GM20431 (cell line): ENCODE data around the gene CAMK4.

Experiments used
- in situ Hi-C: fragments of 300-500 bp; cut with MseI, MboI; formaldehyde crosslinking; loops from one replicate; pipeline ENCODE4 v1.15.0; 2020; ENCODE audit warnings: low sequenced_read_pairs; ENCODE audit not compliant: unreplicated experiment

The CAMK4 gene

GRCh38 chr5:111512375-111513130 is 288.4 kb downstream of the CAMK4 start, which contains the start of gene STARD4:
Gene STARD4, minus strand, starts transcription at chr5:111512535. Its CDS starts 5,102 bp downstream, at chr5:111507433.
- in situ Hi-C loops = no loop called here

GRCh38 chr5:111513131-111513520 is 288.9 kb downstream of the CAMK4 start:
- in situ Hi-C loops = no loop called here

- in situ Hi-C loops = no loop called here
These were observed 289.9 kb downstream of the CAMK4 start for GRCh38 chr5:111514087-111514486.

- in situ Hi-C loops = no loop called here
These were observed 293.8 kb downstream of the CAMK4 start for GRCh38 chr5:111517853-111518501.

- in situ Hi-C loops = no loop called here
These were observed 294.6 kb downstream of the CAMK4 start for GRCh38 chr5:111518777-111519176.

GRCh38 chr5:111520908-111521307 is 296.7 kb downstream of the CAMK4 start:
- in situ Hi-C loops = no loop called here

- in situ Hi-C loops = no loop called here
These were observed 303.9 kb downstream of the CAMK4 start for GRCh38 chr5:111528056-111528455.

GRCh38 chr5:111530298-111530740 is 306.1 kb downstream of the CAMK4 start:
- in situ Hi-C loops = no loop called here

- in situ Hi-C loops = no loop called here
These were observed 308.9 kb downstream of the CAMK4 start for GRCh38 chr5:111532886-111533582.

- in situ Hi-C loops = no loop called here
These were observed 311.8 kb downstream of the CAMK4 start for GRCh38 chr5:111535879-111536549.

- in situ Hi-C loops = no loop called here
These were observed 313.2 kb downstream of the CAMK4 start for GRCh38 chr5:111537141-111538024.
